Measurements from ENCODE around the gene TULP1.

DNA sequence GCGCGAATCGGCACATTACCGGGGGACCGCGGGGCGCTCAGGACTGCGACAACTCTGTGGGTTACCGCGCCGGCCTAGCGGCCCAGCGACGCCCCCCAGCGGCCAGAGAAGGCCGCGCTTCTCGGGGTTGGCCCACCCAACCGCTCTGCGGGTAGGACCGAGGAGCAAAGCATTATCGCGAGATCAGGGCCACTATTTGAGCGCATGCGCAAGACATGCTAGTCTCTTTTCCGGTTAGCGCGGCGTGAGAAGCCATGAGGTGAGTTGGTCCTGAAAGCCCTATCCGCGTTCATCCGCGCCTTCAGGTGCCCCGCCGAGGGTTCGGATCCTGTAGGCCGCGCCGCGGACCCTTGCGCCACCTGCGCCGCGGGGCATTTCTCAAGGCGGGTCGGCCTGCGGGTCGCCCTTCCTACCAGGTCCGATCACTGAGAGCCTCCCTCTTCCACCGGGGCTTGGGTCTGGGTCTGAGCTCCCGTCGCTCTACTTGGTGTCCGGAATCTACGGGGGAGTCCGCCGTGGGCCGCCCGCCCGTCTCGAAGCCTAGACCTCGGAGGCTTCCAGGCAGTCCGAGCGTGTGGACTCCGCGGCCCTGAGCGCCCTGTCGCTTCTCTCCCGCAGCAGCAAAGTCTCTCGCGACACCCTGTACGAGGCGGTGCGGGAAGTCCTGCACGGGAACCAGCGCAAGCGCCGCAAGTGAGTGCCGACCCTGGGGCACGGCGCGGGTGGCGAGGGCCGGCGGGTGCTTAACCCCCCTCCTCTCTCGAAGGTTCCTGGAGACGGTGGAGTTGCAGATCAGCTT, 44.3 kb downstream of the TULP1 start, which contains the start of gene RPL10A:
- no peak; the same call in 1 of the 2 replicates for TF ChIP-seq NFIC (IDR thresholded peaks at IDR 0.05)
- TF ChIP-seq, protein P1, sequence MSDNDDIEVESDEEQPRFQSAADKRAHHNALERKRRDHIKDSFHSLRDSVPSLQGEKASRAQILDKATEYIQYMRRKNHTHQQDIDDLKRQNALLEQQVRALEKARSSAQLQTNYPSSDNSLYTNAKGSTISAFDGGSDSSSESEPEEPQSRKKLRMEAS (IDR thresholded peaks at IDR 0.05) = peak; percentile 97
- TF ChIP-seq, protein P2, sequence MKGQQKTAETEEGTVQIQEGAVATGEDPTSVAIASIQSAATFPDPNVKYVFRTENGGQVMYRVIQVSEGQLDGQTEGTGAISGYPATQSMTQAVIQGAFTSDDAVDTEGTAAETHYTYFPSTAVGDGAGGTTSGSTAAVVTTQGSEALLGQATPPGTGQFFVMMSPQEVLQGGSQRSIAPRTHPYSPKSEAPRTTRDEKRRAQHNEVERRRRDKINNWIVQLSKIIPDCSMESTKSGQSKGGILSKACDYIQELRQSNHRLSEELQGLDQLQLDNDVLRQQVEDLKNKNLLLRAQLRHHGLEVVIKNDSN (IDR thresholded peaks at IDR 0.05) = no peak
- peak; percentile 83 for TF ChIP-seq RAD21 (IDR thresholded peaks at IDR 0.05; ENCODE audit: low read depth)
- no peak for TF ChIP-seq TEAD4 (IDR thresholded peaks at IDR 0.05)
- peak; percentile 65; the same call in 1 of the 2 replicates for TF ChIP-seq YY1 (IDR thresholded peaks at IDR 0.05; ENCODE audit: low read depth)
- peak; percentile 99 for TF ChIP-seq TAF1 (IDR thresholded peaks at IDR 0.05; ENCODE audit: low read depth)
- TF ChIP-seq CEBPB (IDR thresholded peaks at IDR 0.05) = peak; percentile 50; the same call in 1 of the 2 replicates

Data from Ishikawa (cell line).